CD4-positive, alpha-beta T cell treated with Interleukin-1 beta for 1 hour (primary cell): ENCODE measurements around the gene LINGO1.

Experiments
- DNase-seq, 2 donors: peaks; one replicate each; pipeline ENCODE4 v3.0.0-alpha.2; 2020 to 2022

LINGO1 gene

GRCh38 chr15:77567202-77567601 is 65.5 kb downstream of the LINGO1 start:
- no peak for DNase-seq

- no peak for DNase-seq
These were observed 66.6 kb downstream of the LINGO1 start for GRCh38 chr15:77566092-77566491.

GRCh38 chr15:77565378-77565915 is 67.3 kb downstream of the LINGO1 start:
- no peak for DNase-seq

- no peak for DNase-seq
These were observed 67.8 kb downstream of the LINGO1 start for GRCh38 chr15:77564938-77565337.

GRCh38 chr15:77564341-77564740 is 68.4 kb downstream of the LINGO1 start:
- DNase-seq: no peak

- DNase-seq: no peak
These were observed 69.0 kb downstream of the LINGO1 start for GRCh38 chr15:77563623-77564156.
